Right cardiac atrium (tissue), 5 donors: ENCODE results near the gene GPC2. TPM values are rescaled to one million over a fixed set of nuclear protein-coding genes. Genes with fewer than 3 reads are reported as not detected.
"Not testable (repeated sequence)": the region's sequence is repeated elsewhere in the genome, so short reads cannot be mapped to it uniquely, and the experiment has no call there.

Source experiments
- ATAC-seq, 2 donors: fragments of 200-7000 bp; cut with Tn5 transposase; one replicate each; pipeline versions ENCODE4 v1.8.0 to v1.9.1; 2020; ENCODE audit warnings: moderate library complexity in 2 of 2, mild to moderate bottlenecking in 1 of 2
- DNase-seq, 3 donors: peaks; one replicate each; pipeline ENCODE4 v3.0.0-alpha.2; 2020
- H3K27ac ChIP-seq: one replicate; pipeline ENCODE4 v1.5.1; 2013; ENCODE audit warnings: mild to moderate bottlenecking, low read length, control low read depth, moderate library complexity
- H3K27me3 ChIP-seq: one replicate; pipeline ENCODE4 v1.6.1; 2013; ENCODE audit not compliant: control insufficient read depth, insufficient read depth
- H3K4me1 ChIP-seq: one replicate; pipeline ENCODE4 v1.6.1; 2013; ENCODE audit warnings: low read length; ENCODE audit not compliant: control insufficient read depth, insufficient read depth
- H3K4me3 ChIP-seq: one replicate; pipeline ENCODE4 v1.5.1; 2013; ENCODE audit warnings: low read length, control low read depth
- H3K9me3 ChIP-seq: one replicate; pipeline ENCODE4 v1.6.1; 2013; ENCODE audit warnings: low read length; ENCODE audit not compliant: control insufficient read depth
- WGBS: extraction: QIAGEN DNeasy Blood & Tissue Kit; methylation state at CpG from one replicate; pipeline ENCODE4 v1.1.7; 2013; 5-methylcytosine and 5-hydroxymethylcytosine counted together
- intact Hi-C, 4 donors: fragments of 100-400 bp; cut with DNase I; formaldehyde crosslinking; loops; one replicate each; pipeline versions ENCODE4 v1.11.0 to v1.14.0; 2022 to 2023
- long read RNA-seq, 4 donors: library from polyadenylated mRNA; unstranded; transcript quantifications; one replicate each; pipeline ENCODE4 v2.0.0, GENCODE V29; 2020 to 2021
- polyA plus RNA-seq: library from polyadenylated mRNA; stranded (reverse); fragments of 200-250 nt; gene quantifications from one replicate; pipeline ENCODE4 v1.2.3, GENCODE V29; 2013
- total RNA-seq, 4 donors: library from RNA; stranded (reverse); fragmentation: NEBNext Ultra II Directional; extraction: Animal tissue kit (Norgen Biotek cat#: 25700); gene quantifications; one replicate each; pipeline ENCODE4 v1.2.1, GENCODE V29; 2021
- donor health status: healthy with polysubstance abuse.
- donor health status: DM: no; HTN: yes; CAD: no.
- donor health status: DM: no; HTN: no; CAD: no.
- donor health status: DM: no; HTN: yes; CAD: no; lungs with severe emphysema.
- donor health status: DM: yes; HTN: yes; CAD: no.

Gene GPC2
- total RNA-seq = under 1 TPM; 0.09 to 0.78 (median 0.29) TPM
- polyA plus RNA-seq = 0.38 TPM
- long read RNA-seq, donor 1 = 0 reads
- long read RNA-seq, donor 2 = 0 reads
- long read RNA-seq, donor 3 = 0 reads
- long read RNA-seq, donor 4 = 0 reads

GRCh38 chr7:100177045-100178001 lies at the start of gene GPC2, which contains the start of gene STAG3:
TSS of gene GPC2 (minus strand) at chr7:100177381. CDS start at chr7:100177199, 182 bp downstream.
TSS of gene STAG3 (plus strand) at chr7:100177918. CDS start at chr7:100180557, 2,639 bp downstream.
- intact Hi-C loops = no loop called here
- Histone ChIP-seq H3K4me3 (peak within 1 kb of the TSS; percentile 73), H3K4me1 (no peaks in the 10 kb centered on the region), H3K9me3 (no peaks in the 10 kb centered on the region), H3K27ac (no peak within 1 kb of the TSS), H3K27me3 (no peaks in the 10 kb centered on the region)
- 3% methylated on average over 78 of the region's 78 CpGs for WGBS
- DNase-seq (peak; percentile 96 to 98 (median 98)), ATAC-seq (peak; percentile 95 to 96)

- whole genome bisulfite sequencing = 80% methylated on average over 6 of the region's 6 CpGs
- intact Hi-C loops, ATAC-seq, DNase-seq, H3K27ac ChIP-seq, H3K9me3 ChIP-seq, H3K4me1 ChIP-seq, H3K4me3 ChIP-seq, H3K27me3 ChIP-seq: not testable (repeated sequence)
These were observed 47.7 kb upstream of the GPC2 start for GRCh38 chr7:100224891-100225290.

- DNase-seq, H3K27ac ChIP-seq, H3K4me3 ChIP-seq, H3K9me3 ChIP-seq, intact Hi-C loops, ATAC-seq, H3K27me3 ChIP-seq, H3K4me1 ChIP-seq: not testable (repeated sequence)
- WGBS = 93% methylated on average over 17 of the region's 17 CpGs
These were observed 46.3 kb upstream of the GPC2 start for GRCh38 chr7:100223376-100223927.

- Histone ChIP-seq H3K4me3 (no peak overlapping the region), H3K4me1 (no peaks in the 10 kb centered on the region), H3K9me3 (no peaks in the 10 kb centered on the region), H3K27ac (no peak overlapping the region), H3K27me3 (no peaks in the 10 kb centered on the region)
- WGBS = 95% methylated on average over 13 of the region's 13 CpGs
- no peak for ATAC-seq
- intact Hi-C loops = no loop called here
- DNase-seq = no peak
These were observed 45.4 kb upstream of the GPC2 start for GRCh38 chr7:100222445-100223132.

GRCh38 chr7:100221767-100222444 lies 44.7 kb upstream of the GPC2 start:
- 87% methylated on average over 14 of the region's 14 CpGs for WGBS

GRCh38 chr7:100221231-100221718 lies 44.1 kb upstream of the GPC2 start:
- no peak overlapping the region for H3K27ac ChIP-seq
- H3K27me3 ChIP-seq = no peaks in the 10 kb centered on the region
- peak in 1 of 3 donors; percentile 50 for DNase-seq
- WGBS = 84% methylated on average over 5 of the region's 5 CpGs
- no peak for ATAC-seq
- no peak overlapping the region for H3K4me3 ChIP-seq
- intact Hi-C loops = no loop called here
- H3K4me1 ChIP-seq = no peaks in the 10 kb centered on the region
- H3K9me3 ChIP-seq = no peaks in the 10 kb centered on the region

More at GRCh38 chr7:100221767-100222444, 44.7 kb upstream of the GPC2 start:
- no peak overlapping the region for H3K4me3 ChIP-seq
- H3K9me3 ChIP-seq = no peaks in the 10 kb centered on the region
- H3K4me1 ChIP-seq = no peaks in the 10 kb centered on the region
- no peak overlapping the region for H3K27ac ChIP-seq
- intact Hi-C loops = no loop called here
- no peaks in the 10 kb centered on the region for H3K27me3 ChIP-seq
- ATAC-seq (no peak), DNase-seq (no peak)

GRCh38 chr7:100220586-100221230 lies 43.5 kb upstream of the GPC2 start:
- Histone ChIP-seq H3K27me3 (no peaks in the 10 kb centered on the region), H3K4me3 (no peak overlapping the region), H3K27ac (no peak overlapping the region), H3K9me3 (no peaks in the 10 kb centered on the region), H3K4me1 (peaks cover 3% of the 10 kb centered on the region)
- WGBS = 78% methylated on average over 22 of the region's 22 CpGs
- intact Hi-C loops = no loop called here
- peak in 1 of 2 donors; percentile 2 for ATAC-seq
- DNase-seq = no peak

- H3K4me1 ChIP-seq, H3K9me3 ChIP-seq, H3K27me3 ChIP-seq, DNase-seq, H3K27ac ChIP-seq, H3K4me3 ChIP-seq: not testable (repeated sequence)
- WGBS = 83% methylated on average over 24 of the region's 27 CpGs
- ATAC-seq = peak in 1 of 2 donors; percentile 3
- intact Hi-C loops = loop anchor here in 1 of 4 donors (5.0 kb wide), 1 partner anchor 88 kb away; no protein-coding TSS in a partner anchor
These were observed 42.8 kb upstream of the GPC2 start, which contains the start of gene PVRIG for GRCh38 chr7:100219801-100220585. TSS of gene PVRIG (plus strand) at chr7:100219949. CDS start at chr7:100219971, 22 bp downstream.

GRCh38 chr7:100219271-100219737 lies 42.1 kb upstream of the GPC2 start:
- H3K27me3 ChIP-seq = no peaks in the 10 kb centered on the region
- peaks cover 3% of the 10 kb centered on the region for H3K4me1 ChIP-seq
- no peaks in the 10 kb centered on the region for H3K9me3 ChIP-seq
- DNase-seq (no peak), ATAC-seq (no peak)
- H3K27ac ChIP-seq = no peak overlapping the region
- 85% methylated on average over 10 of the region's 10 CpGs for WGBS
- intact Hi-C loops = loop anchor here in 1 of 4 donors (5.0 kb wide), 1 partner anchor 87 kb away; no protein-coding TSS in a partner anchor
- no peak overlapping the region for H3K4me3 ChIP-seq
